Measurements from ENCODE around the gene FAM124A. TPM values are rescaled to one million over a fixed set of nuclear protein-coding genes. Genes with fewer than 3 reads are reported as not detected.

Gene FAM124A
- total and polyA plus RNA-seq, 2 donors (not counting 1 experiment from before 2014, with no cell fraction given) = 1.7 to 4.8 TPM

- Histone ChIP-seq H3K27me3 (ENCODE audit: control insufficient read depth, insufficient read depth, low read length) (peaks cover 4% of the 10 kb centered on the region), H3K79me2 (ENCODE audit: control insufficient read depth, insufficient read depth, low read length) (no peaks in the 10 kb centered on the region), H4K20me1 (ENCODE audit: control insufficient read depth, extremely low read depth, insufficient read depth, low read length) (no peaks in the 10 kb centered on the region), H3K4me2 (ENCODE audit: extremely low read depth, insufficient read depth, low read length) (no peak overlapping the region), H3K27ac (ENCODE audit: insufficient read depth, low read length) (no peak overlapping the region), H3K9ac (ENCODE audit: insufficient read depth, low read length) (no peak overlapping the region), H3K9me3 (ENCODE audit: control insufficient read depth, insufficient read depth, low read depth, low read length) (no peaks in the 10 kb centered on the region), H3K4me1 (ENCODE audit: control insufficient read depth, extremely low read depth, insufficient read depth, low read length) (no peaks in the 10 kb centered on the region), H2AFZ (ENCODE audit: low read length) (no peak overlapping the region), H3K4me3 (replicated peaks in 1 of 4; ENCODE audit: control extremely low read depth in 1 of 4, insufficient read depth in 1 of 4, low read depth in 3 of 4, low read length in 4 of 4) (no peak overlapping the region), H3K36me3 (ENCODE audit: control insufficient read depth, insufficient read depth, low read length) (no peaks in the 10 kb centered on the region)
- TF ChIP-seq CTCF (conservative IDR thresholded peaks at IDR 0.05 in 1 of 2, IDR thresholded peaks at IDR 0.05 in 1 of 2; ENCODE audit: low read depth in 1 of 2, low read length in 2 of 2) = no peak
- no peak for TF ChIP-seq EZH2 (IDR thresholded peaks at IDR 0.05; ENCODE audit: low read length, missing control alignments)
- DNase-seq (ENCODE audit: low read depth in 2 of 2) = no peak
Observed at GRCh38 chr13:51326777-51327176, 104.6 kb downstream of the FAM124A start.

GRCh38 chr13:51327961-51328360 lies 105.8 kb downstream of the FAM124A start:
- TF ChIP-seq EZH2 (IDR thresholded peaks at IDR 0.05; ENCODE audit: low read length, missing control alignments) (no peak), CTCF (conservative IDR thresholded peaks at IDR 0.05 in 1 of 2, IDR thresholded peaks at IDR 0.05 in 1 of 2; ENCODE audit: low read depth in 1 of 2, low read length in 2 of 2) (no peak)

GRCh38 chr13:51328488-51328887 lies 106.3 kb downstream of the FAM124A start:
- Histone ChIP-seq H3K79me2 (ENCODE audit: control insufficient read depth, insufficient read depth, low read length) (no peaks in the 10 kb centered on the region), H3K27ac (ENCODE audit: insufficient read depth, low read length) (no peak overlapping the region), H3K9ac (ENCODE audit: insufficient read depth, low read length) (no peak overlapping the region), H3K36me3 (ENCODE audit: control insufficient read depth, insufficient read depth, low read length) (no peaks in the 10 kb centered on the region), H3K4me3 (replicated peaks in 1 of 4; ENCODE audit: control extremely low read depth in 1 of 4, insufficient read depth in 1 of 4, low read depth in 3 of 4, low read length in 4 of 4) (no peak overlapping the region), H2AFZ (ENCODE audit: low read length) (no peak overlapping the region), H3K9me3 (ENCODE audit: control insufficient read depth, insufficient read depth, low read depth, low read length) (no peaks in the 10 kb centered on the region), H3K27me3 (ENCODE audit: control insufficient read depth, insufficient read depth, low read length) (no peaks in the 10 kb centered on the region), H3K4me1 (ENCODE audit: control insufficient read depth, extremely low read depth, insufficient read depth, low read length) (no peaks in the 10 kb centered on the region), H3K4me2 (ENCODE audit: extremely low read depth, insufficient read depth, low read length) (no peak overlapping the region), H4K20me1 (ENCODE audit: control insufficient read depth, extremely low read depth, insufficient read depth, low read length) (no peaks in the 10 kb centered on the region)
- TF ChIP-seq CTCF (conservative IDR thresholded peaks at IDR 0.05 in 1 of 2, IDR thresholded peaks at IDR 0.05 in 1 of 2; ENCODE audit: low read depth in 1 of 2, low read length in 2 of 2) (no peak), EZH2 (IDR thresholded peaks at IDR 0.05; ENCODE audit: low read length, missing control alignments) (no peak)
- no peak for DNase-seq (ENCODE audit: low read depth in 2 of 2)

More at GRCh38 chr13:51327961-51328360, 105.8 kb downstream of the FAM124A start:
- Histone ChIP-seq H3K4me1 (ENCODE audit: control insufficient read depth, extremely low read depth, insufficient read depth, low read length) (no peaks in the 10 kb centered on the region), H3K27me3 (ENCODE audit: control insufficient read depth, insufficient read depth, low read length) (peaks cover 3% of the 10 kb centered on the region), H3K4me2 (ENCODE audit: extremely low read depth, insufficient read depth, low read length) (no peak overlapping the region), H3K27ac (ENCODE audit: insufficient read depth, low read length) (no peak overlapping the region), H3K9ac (ENCODE audit: insufficient read depth, low read length) (no peak overlapping the region), H3K36me3 (ENCODE audit: control insufficient read depth, insufficient read depth, low read length) (no peaks in the 10 kb centered on the region), H3K4me3 (replicated peaks in 1 of 4; ENCODE audit: control extremely low read depth in 1 of 4, insufficient read depth in 1 of 4, low read depth in 3 of 4, low read length in 4 of 4) (no peak overlapping the region), H3K79me2 (ENCODE audit: control insufficient read depth, insufficient read depth, low read length) (no peaks in the 10 kb centered on the region), H3K9me3 (ENCODE audit: control insufficient read depth, insufficient read depth, low read depth, low read length) (no peaks in the 10 kb centered on the region), H2AFZ (ENCODE audit: low read length) (no peak overlapping the region), H4K20me1 (ENCODE audit: control insufficient read depth, extremely low read depth, insufficient read depth, low read length) (no peaks in the 10 kb centered on the region)
- no peak for DNase-seq (ENCODE audit: low read depth in 2 of 2)

Data from fibroblast of lung (primary cell).